GM23338 (cell line): ENCODE measurements around the gene NFIC. TPM values are rescaled to one million over a fixed set of nuclear protein-coding genes. Genes with fewer than 3 reads are reported as not detected.
A peak's percentile ranks its signal among the peaks of the same experiment; 100 is the strongest.

Experiments
- ATAC-seq: fragments of 200-7000 bp; cut with Tn5 transposase; 3 replicates; pipeline ENCODE4 v1.9.1; 2020
- DNase-seq: peaks from one replicate; pipeline ENCODE4 v3.0.0-alpha.2; 2015; ENCODE audit warnings: low spot score
- H2AFZ ChIP-seq: fragments of 200-600 bp; sonication (generic); 2 replicates; pipeline ENCODE4 v1.8.0; 2016; ENCODE audit warnings: antibody characterized with exemption, mild to moderate bottlenecking, moderate library complexity
- H3F3A ChIP-seq: fragments of 200-600 bp; sonication (generic); replicated peaks from 2 replicates; pipeline ENCODE4 v1.8.0; 2017; ENCODE audit warnings: antibody characterized with exemption, mixed run types, low read depth
- H3K27ac ChIP-seq: fragments of 200-600 bp; sonication (generic); 2 replicates; pipeline ENCODE4 v1.6.1; 2016; ENCODE audit warnings: low read depth
- H3K27me3 ChIP-seq: fragments of 200-600 bp; sonication (generic); 2 replicates; pipeline ENCODE4 v1.8.0; 2016; ENCODE audit warnings: mild to moderate bottlenecking, mixed run types, moderate library complexity; ENCODE audit not compliant: insufficient read depth
- H3K36me3 ChIP-seq: fragments of 200-600 bp; sonication (generic); 2 replicates; pipeline ENCODE4 v1.8.0; 2016; ENCODE audit warnings: mild to moderate bottlenecking; ENCODE audit not compliant: insufficient read depth
- H3K4me1 ChIP-seq: fragments of 200-600 bp; sonication (generic); 2 replicates; pipeline ENCODE4 v1.8.0; 2016; ENCODE audit warnings: mild to moderate bottlenecking, moderate library complexity; ENCODE audit not compliant: insufficient read depth
- H3K4me2 ChIP-seq: fragments of 200-600 bp; sonication (generic); 2 replicates; pipeline ENCODE4 v1.7.1; 2017; ENCODE audit warnings: mixed run types
- H3K4me3 ChIP-seq: fragments of 200-600 bp; sonication (generic); 2 replicates; pipeline ENCODE4 v1.6.1; 2016; ENCODE audit warnings: mixed run types
- H3K79me2 ChIP-seq: fragments of 200-600 bp; sonication (generic); replicated peaks from 2 replicates; pipeline ENCODE4 v1.8.0; 2017; ENCODE audit warnings: mild to moderate bottlenecking; ENCODE audit not compliant: insufficient read depth
- H3K9me2 ChIP-seq: fragments of 200-600 bp; sonication (generic); 2 replicates; pipeline ENCODE4 v1.8.0; 2017; ENCODE audit not compliant: insufficient read depth
- H4K20me1 ChIP-seq: fragments of 200-600 bp; sonication (generic); replicated peaks from 2 replicates; pipeline ENCODE4 v1.8.0; 2017; ENCODE audit warnings: mild to moderate bottlenecking; ENCODE audit not compliant: insufficient read depth
- H3K27ac Mint-ChIP-seq: 2 replicates; pipeline ENCODE4 v1.8.0; 2020; ENCODE audit warnings: inconsistent platforms, mild to moderate bottlenecking, moderate library complexity, mixed read lengths
- H3K27me3 Mint-ChIP-seq: 3 replicates; pipeline ENCODE4 v1.8.0; 2022; ENCODE audit warnings: low read depth, mild to moderate bottlenecking, moderate library complexity, mixed read lengths, inconsistent platforms; ENCODE audit not compliant: insufficient read depth, poor library complexity
- H3K36me3 Mint-ChIP-seq: 3 replicates; pipeline ENCODE4 v1.8.0; 2021; ENCODE audit warnings: low read depth, mild to moderate bottlenecking, inconsistent platforms, moderate library complexity, mixed read lengths
- H3K4me1 Mint-ChIP-seq: 3 replicates; pipeline ENCODE4 v1.8.0; 2020; ENCODE audit warnings: mild to moderate bottlenecking, inconsistent platforms, mixed read lengths
- H3K4me3 Mint-ChIP-seq: 3 replicates; pipeline ENCODE4 v1.8.0; 2021; ENCODE audit warnings: moderate library complexity, mild to moderate bottlenecking, inconsistent platforms, mixed read lengths
- H3K9me3 Mint-ChIP-seq: 3 replicates; pipeline ENCODE4 v1.8.0; 2020; ENCODE audit warnings: moderate library complexity, mild to moderate bottlenecking, inconsistent platforms, mixed read lengths
- CREB1 ChIP-seq: fragments of 250-450 bp; sonication (Bioruptor Pico); IDR thresholded peaks from 2 replicates; pipeline ENCODE4 v1.5.0; 2020; ENCODE audit warnings: low read depth, mild to moderate bottlenecking, moderate library complexity
- EZH2 ChIP-seq: fragments of 200-600 bp; sonication (generic); IDR thresholded peaks from one replicate; pipeline ENCODE4 v1.8.0; 2017; ENCODE audit warnings: antibody characterized with exemption, mild to moderate bottlenecking, low read depth; ENCODE audit not compliant: unreplicated experiment
- NANOG ChIP-seq: IDR thresholded peaks from 2 replicates; pipeline ENCODE4 v1.6.1; 2016; ENCODE audit warnings: antibody characterized with exemption, borderline replicate concordance
- POLR2AphosphoS5 ChIP-seq: IDR thresholded peaks from 2 replicates; pipeline ENCODE4 v1.6.1; 2016; ENCODE audit warnings: antibody characterized with exemption, low read depth
- STAT1 ChIP-seq: IDR thresholded peaks from one replicate; pipeline ENCODE4 v1.6.1; 2016; ENCODE audit warnings: antibody characterized with exemption; ENCODE audit not compliant: unreplicated experiment
- ZNF114 ChIP-seq: fragments of 250-450 bp; sonication (Bioruptor Pico); IDR thresholded peaks from 2 replicates; pipeline ENCODE4 v1.5.0; 2020; ENCODE audit warnings: mild to moderate bottlenecking, moderate library complexity
- ZNF462 ChIP-seq: fragments of 250-450 bp; sonication (Bioruptor Pico); IDR thresholded peaks from 2 replicates; pipeline ENCODE4 v1.5.0; 2020; ENCODE audit warnings: mild to moderate bottlenecking, moderate library complexity
- polyA plus RNA-seq: library from polyadenylated mRNA; unstranded; fragments of >200 nt; fragmentation: Nextera tagmentation; extraction: Ambion mirVana; gene quantifications from 2 replicates; pipeline ENCODE4 v1.2.1, GENCODE V29; 2016
- total RNA-seq: library from RNA; depleted of rRNA; stranded (reverse); fragments of >200 nt; shearing (Covaris generic); gene quantifications from 2 replicates; pipeline ENCODE4 v1.2.3, GENCODE V29; 2014

NFIC gene
- total and polyA plus RNA-seq, 2 experiments from 2014 or later = 1.3 to 5.3 TPM

DNA sequence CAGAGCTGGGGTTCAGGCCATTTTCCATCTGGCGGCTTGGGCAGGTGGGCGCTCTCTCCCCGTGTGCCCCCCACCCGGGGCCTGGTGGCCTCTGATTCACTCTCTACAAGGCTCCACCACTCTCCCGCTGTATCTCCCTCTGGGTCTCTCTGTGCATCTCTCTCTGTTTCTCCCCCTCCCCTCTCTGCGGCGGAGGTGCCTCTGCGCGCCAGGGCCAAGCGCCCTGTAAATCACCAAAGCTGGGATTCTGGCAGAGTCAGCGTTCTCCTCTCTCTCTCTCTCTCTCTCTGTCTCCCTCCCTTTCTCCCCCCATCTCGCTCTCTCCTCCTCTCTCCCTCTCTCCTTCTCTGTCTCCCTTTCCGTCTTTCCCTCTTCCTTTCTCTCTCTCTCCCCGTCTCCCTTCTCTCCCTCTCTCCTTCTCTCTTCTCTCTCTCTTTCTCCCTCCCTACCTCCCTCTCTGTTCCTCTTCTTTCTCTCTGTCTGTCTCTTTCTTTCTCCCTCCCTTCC lies 3.9 kb downstream of the NFIC start:
- no peak overlapping the region for H3K27ac ChIP-seq
- no peaks in the 10 kb centered on the region for H3K79me2 ChIP-seq
- peak; percentile 32 for ATAC-seq

DNA sequence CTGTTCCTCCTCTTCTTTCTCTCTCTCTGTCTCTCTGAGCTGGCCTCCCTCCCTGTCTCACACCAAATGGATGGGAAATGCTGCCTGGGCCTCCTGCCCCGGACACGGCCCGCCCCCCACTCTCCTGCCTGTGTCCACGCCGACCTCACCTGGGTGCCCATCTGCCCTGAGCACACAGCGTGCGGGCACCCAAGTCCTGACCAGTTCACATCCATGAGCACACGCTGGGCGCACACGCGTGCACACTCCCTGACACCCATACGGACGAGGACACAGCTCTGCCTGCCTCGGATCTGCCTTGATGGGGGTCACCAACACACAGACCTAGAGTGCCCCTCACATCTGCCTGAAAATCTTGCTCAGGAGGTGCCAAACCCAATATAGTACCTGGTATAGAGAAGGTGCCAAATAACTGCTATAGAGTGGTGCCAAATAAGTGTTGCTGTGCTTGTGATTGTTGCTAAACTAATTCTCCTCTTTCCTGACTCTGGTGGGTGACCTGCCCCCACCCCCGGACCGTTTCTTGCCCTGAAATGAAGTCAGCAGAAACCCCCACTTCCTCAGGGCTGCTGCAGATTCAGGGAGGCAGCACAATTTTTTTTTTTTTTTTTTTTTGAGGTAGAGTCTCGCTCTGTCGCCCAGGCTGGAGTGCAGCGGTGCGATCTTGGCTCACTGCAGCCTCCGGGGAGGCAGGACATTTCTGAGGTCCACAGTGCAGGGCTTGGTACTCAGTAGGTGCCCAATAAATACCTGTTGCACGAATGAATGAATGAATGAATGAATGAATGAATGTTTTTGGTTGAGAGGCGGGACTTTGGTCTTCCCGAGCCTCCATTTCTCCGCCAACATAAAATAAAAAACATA lies 4.6 kb downstream of the NFIC start:
- Histone ChIP-seq H3K4me2 (peak overlapping the region; percentile 81), H3K27ac (no peak overlapping the region), H3K27me3 (peaks cover 87% of the 10 kb centered on the region), H3K36me3 (no peaks in the 10 kb centered on the region), H3K4me3 (peak overlapping the region; percentile 52), H3K79me2 (no peaks in the 10 kb centered on the region), H3F3A (peaks cover 5% of the 10 kb centered on the region; the same call in 1 of the 2 replicates), H3K9me2 (no peaks in the 10 kb centered on the region), H3K4me1 (peaks cover 16% of the 10 kb centered on the region; the same call in 1 of the 2 replicates), H2AFZ (peak overlapping the region; percentile 87; the same call in 1 of the 2 replicates), H4K20me1 (0 out of 2 replicates have a peak, but pooled peaks cover 3% of the 10 kb centered on the region)
- ATAC-seq (no peak), DNase-seq (no peak)
- TF ChIP-seq EZH2 = peak; percentile 22
- no peak for TF ChIP-seq NANOG
- Mint-ChIP-seq H3K27ac (no peak overlapping the region), H3K9me3 (no peaks in the 10 kb centered on the region; the same call in 2 of the 3 replicates), H3K27me3 (peaks cover 75% of the 10 kb centered on the region), H3K36me3 (no peaks in the 10 kb centered on the region; the same call in 2 of the 3 replicates), H3K4me1 (peaks cover 24% of the 10 kb centered on the region), H3K4me3 (peak overlapping the region; percentile 74)

More for the DNA sequence above, 3.9 kb downstream of the NFIC start:
- DNase-seq = peak; percentile 64
- peak overlapping the region; percentile 74 for H3K4me3 Mint-ChIP-seq
- H3K36me3 Mint-ChIP-seq = no peaks in the 10 kb centered on the region; the same call in 2 of the 3 replicates
- peak overlapping the region; percentile 88; the same call in 1 of the 2 replicates for H2AFZ ChIP-seq
- H3K9me2 ChIP-seq = no peaks in the 10 kb centered on the region
- H3K4me1 ChIP-seq = peaks cover 19% of the 10 kb centered on the region; the same call in 1 of the 2 replicates
- peaks cover 5% of the 10 kb centered on the region; the same call in 1 of the 2 replicates for H3F3A ChIP-seq
- peaks cover 94% of the 10 kb centered on the region for H3K27me3 ChIP-seq
- no peaks in the 10 kb centered on the region for H3K36me3 ChIP-seq
- peak overlapping the region; percentile 52 for H3K4me3 ChIP-seq
- TF ChIP-seq ZNF114 (CRISPR knock-in tag) (no peak), STAT1 (no peak), POLR2AphosphoS5 (no peak), EZH2 (peak; percentile 69)
- H4K20me1 ChIP-seq = 0 out of 2 replicates have a peak, but pooled peaks cover 3% of the 10 kb centered on the region
- peaks cover 29% of the 10 kb centered on the region for H3K4me1 Mint-ChIP-seq
- peak overlapping the region; percentile 81 for H3K4me2 ChIP-seq
- no peak overlapping the region for H3K27ac Mint-ChIP-seq
- H3K27me3 Mint-ChIP-seq = peaks cover 79% of the 10 kb centered on the region
- H3K9me3 Mint-ChIP-seq = no peaks in the 10 kb centered on the region; the same call in 2 of the 3 replicates

GRCh38 chr19:3372413-3372812 lies 6.0 kb downstream of the NFIC start:
- Histone ChIP-seq H3K36me3 (no peaks in the 10 kb centered on the region), H3K79me2 (no peaks in the 10 kb centered on the region), H3K4me3 (no peak overlapping the region), H3K27me3 (peaks cover 74% of the 10 kb centered on the region), H3K27ac (no peak overlapping the region), H3K4me2 (no peak overlapping the region), H3F3A (peaks cover 5% of the 10 kb centered on the region; the same call in 1 of the 2 replicates), H4K20me1 (0 out of 2 replicates have a peak, but pooled peaks cover 3% of the 10 kb centered on the region), H3K9me2 (no peaks in the 10 kb centered on the region), H3K4me1 (peaks cover 12% of the 10 kb centered on the region; the same call in 1 of the 2 replicates), H2AFZ (no peak overlapping the region)
- H3K27ac Mint-ChIP-seq = no peak overlapping the region
- ATAC-seq = no peak
- H3K9me3 Mint-ChIP-seq = no peaks in the 10 kb centered on the region; the same call in 2 of the 3 replicates
- no peaks in the 10 kb centered on the region; the same call in 2 of the 3 replicates for H3K36me3 Mint-ChIP-seq
- H3K4me3 Mint-ChIP-seq = no peak overlapping the region
- peaks cover 24% of the 10 kb centered on the region for H3K4me1 Mint-ChIP-seq
- no peak for DNase-seq
- peaks cover 67% of the 10 kb centered on the region for H3K27me3 Mint-ChIP-seq
- TF ChIP-seq ZNF462 (CRISPR knock-in tag) (no peak), CREB1 (CRISPR knock-in tag) (no peak), STAT1 (no peak), EZH2 (no peak), NANOG (no peak)
